Measurements from ENCODE around the gene BCL6B. TPM values are rescaled to one million over a fixed set of nuclear protein-coding genes. Genes with fewer than 3 reads are reported as not detected.

The BCL6B gene
- total RNA-seq, 1 experiment from 2014 or later: 11.4 TPM

DNA sequence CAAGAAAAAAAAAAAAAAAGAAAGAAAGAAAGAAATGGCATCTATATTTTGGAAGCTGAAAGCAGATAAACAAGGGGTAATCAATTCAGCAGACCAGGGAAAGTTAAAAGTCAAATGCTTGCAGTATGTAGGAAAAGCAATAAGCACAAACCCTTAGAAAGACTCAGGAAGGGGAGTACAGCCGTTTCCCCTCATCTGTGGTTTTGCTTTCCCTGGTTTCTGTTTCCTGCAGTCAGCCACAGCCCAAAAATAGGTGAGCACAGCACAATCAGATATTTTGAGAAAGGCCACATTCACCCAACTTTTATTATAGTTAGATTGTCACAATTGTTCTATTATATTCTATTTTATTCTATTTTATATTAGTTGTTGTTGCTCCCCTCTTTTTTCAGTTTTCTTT is 41.4 kb upstream of the BCL6B start:
- DNase-seq (ENCODE audit: low spot score) (no peak), ATAC-seq (no peak)
- no peak overlapping the region for H3K4me3 Mint-ChIP-seq
- H3K27ac Mint-ChIP-seq: no peak overlapping the region
- ChIA-PET POLR2A (no interaction called here), CTCF (interaction anchor here (0.6 kb wide), 1 partner anchor 239 kb away, joined by 3 read pairs; no protein-coding TSS in a partner anchor)
- H3K36me3 Mint-ChIP-seq: no peaks in the 10 kb centered on the region
- H3K9me3 Mint-ChIP-seq: peaks cover 5% of the 10 kb centered on the region
- H3K4me1 Mint-ChIP-seq: peaks cover 4% of the 10 kb centered on the region
- H3K27me3 Mint-ChIP-seq (ENCODE audit: low read depth): peaks cover 25% of the 10 kb centered on the region
- TF ChIP-seq ELF4 (CRISPR knock-in tag; IDR thresholded peaks at IDR 0.05; ENCODE audit: low read depth): no peak
- no peak for TF ChIP-seq AFF4 (CRISPR knock-in tag; IDR thresholded peaks at IDR 0.05; ENCODE audit: borderline replicate concordance)

GRCh38 chr17:6985266-6985665 is 37.6 kb upstream of the BCL6B start:
- Mint-ChIP-seq H3K4me1 (no peaks in the 10 kb centered on the region), H3K27me3 (ENCODE audit: low read depth) (peaks cover 26% of the 10 kb centered on the region), H3K4me3 (no peak overlapping the region), H3K27ac (no peak overlapping the region), H3K9me3 (no peaks in the 10 kb centered on the region), H3K36me3 (no peaks in the 10 kb centered on the region)
- TF ChIP-seq JUN (CRISPR knock-in tag; IDR thresholded peaks at IDR 0.05) (no peak), ZNF671 (CRISPR knock-in tag; IDR thresholded peaks at IDR 0.05) (no peak), CTCF (IDR thresholded peaks at IDR 0.05) (no peak), SOX15 (CRISPR knock-in tag; IDR thresholded peaks at IDR 0.05) (no peak), GRHL2 (CRISPR knock-in tag; IDR thresholded peaks at IDR 0.05; ENCODE audit: insufficient replicate concordance, severe bottlenecking) (no peak), NR2C2 (CRISPR knock-in tag; IDR thresholded peaks at IDR 0.05) (no peak), ATF1 (CRISPR knock-in tag; IDR thresholded peaks at IDR 0.05) (no peak), PRRX2 (CRISPR knock-in tag; IDR thresholded peaks at IDR 0.05) (no peak), NFATC4 (CRISPR knock-in tag; IDR thresholded peaks at IDR 0.05) (no peak), MXD4 (CRISPR knock-in tag; IDR thresholded peaks at IDR 0.05; ENCODE audit: borderline replicate concordance) (no peak), CREM (CRISPR knock-in tag; IDR thresholded peaks at IDR 0.05) (no peak), TEAD1 (CRISPR knock-in tag; IDR thresholded peaks at IDR 0.05) (no peak), USF2 (CRISPR knock-in tag; IDR thresholded peaks at IDR 0.05) (no peak)
- TF ChIP-seq, protein P1, sequence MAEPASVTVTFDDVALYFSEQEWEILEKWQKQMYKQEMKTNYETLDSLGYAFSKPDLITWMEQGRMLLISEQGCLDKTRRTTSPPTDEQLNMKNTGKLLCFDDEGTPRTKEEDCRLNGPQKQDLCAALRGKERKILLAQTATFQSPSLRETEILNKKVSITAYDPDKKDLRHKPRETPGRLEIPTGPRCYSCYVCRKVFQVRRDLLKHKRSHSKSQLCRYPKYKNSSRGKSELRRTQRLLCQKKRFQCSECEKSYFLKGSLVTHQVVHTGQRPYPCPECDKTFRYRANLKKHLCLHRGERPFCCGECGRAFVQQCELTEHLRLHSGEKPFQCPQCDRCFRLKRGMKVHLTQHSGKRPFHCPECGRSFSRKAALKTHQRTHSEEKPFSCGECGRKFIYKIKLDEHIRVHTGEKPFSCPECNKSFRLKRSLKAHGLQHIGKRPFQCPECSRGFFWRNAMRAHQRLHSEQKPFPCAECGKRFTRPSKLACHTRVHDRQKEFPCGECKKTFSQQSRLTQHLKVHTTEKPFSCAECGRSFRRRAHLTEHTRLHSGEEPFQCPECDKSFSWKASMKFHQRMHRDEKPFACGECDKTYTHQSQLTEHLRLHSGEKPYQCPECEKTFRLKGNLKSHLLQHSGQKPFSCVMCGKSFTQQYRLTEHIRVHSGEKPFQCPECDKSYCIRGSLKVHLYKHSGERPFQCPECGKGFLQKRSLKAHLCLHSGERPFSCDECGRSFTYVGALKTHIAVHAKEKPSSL (CRISPR knock-in tag; conservative IDR thresholded peaks at IDR 0.05): no peak
- POLR2A ChIA-PET: interaction anchor here (1.0 kb wide), 1 partner anchor 11 kb away, joined by 3 read pairs; the partner anchor contains the start of gene ALOX12
- CTCF ChIA-PET: interaction anchor here (0.6 to 1.8 kb wide), 4 partner anchors 10 to 313 kb away, joined by 3 to 9 read pairs (median 6); partner anchors contain the start of gene ALOX12
- no peak for ATAC-seq
- DNase-seq (ENCODE audit: low spot score): no peak

All from WTC11 (cell line).